Renal pelvis (tissue), 4 donors: ENCODE results near the gene DRD4. TPM values are rescaled to one million over a fixed set of nuclear protein-coding genes. Genes with fewer than 3 reads are reported as not detected.
"Not testable (repeated sequence)": the region's sequence is repeated elsewhere in the genome, so short reads cannot be mapped to it uniquely, and the experiment has no call there.

Source experiments
- DNase-seq: peaks from one replicate; pipeline ENCODE4 v3.0.0-alpha.2; 2013
- polyA plus RNA-seq, 3 donors: library from polyadenylated mRNA; unstranded; fragments of 120-200 nt; gene quantifications; one replicate each; pipeline ENCODE4 v1.2.1, GENCODE V29; 2013; ENCODE audit not compliant: insufficient read length in 3 of 3

Gene DRD4
- polyA plus RNA-seq, 3 donors, result 3.8 to 5.4 (median 4.2) TPM

GRCh38 chr11:665704-666281 lies 28.7 kb downstream of the DRD4 start:
- DNase-seq, result no peak

GRCh38 chr11:673866-674265 lies 36.8 kb downstream of the DRD4 start:
- no peak for DNase-seq

GRCh38 chr11:674406-674805 lies 37.3 kb downstream of the DRD4 start:
- no peak for DNase-seq

GRCh38 chr11:678297-678696 lies 41.2 kb downstream of the DRD4 start:
- no peak for DNase-seq

GRCh38 chr11:679271-680207 lies 42.5 kb downstream of the DRD4 start:
- DNase-seq, result no peak

GRCh38 chr11:680476-680875 lies 43.4 kb downstream of the DRD4 start:
- no peak for DNase-seq

- no peak for DNase-seq
Observed at GRCh38 chr11:680970-681369, 43.9 kb downstream of the DRD4 start.

GRCh38 chr11:686451-687243 lies 49.6 kb downstream of the DRD4 start:
- no peak for DNase-seq

- DNase-seq, result no peak
Observed at GRCh38 chr11:687751-688150, 50.7 kb downstream of the DRD4 start.

GRCh38 chr11:688681-689080 lies 51.6 kb downstream of the DRD4 start:
- no peak for DNase-seq

GRCh38 chr11:689625-690024 lies 52.6 kb downstream of the DRD4 start:
- no peak for DNase-seq

GRCh38 chr11:690244-690643 lies 53.2 kb downstream of the DRD4 start:
- DNase-seq, result not testable (repeated sequence)

Other genes with a start within 250 kb of the DRD4 start
- 1 to 10 TPM; 6.5 to 7.0 (median 6.7) TPM for gene PKP3, start 243.1 kb upstream of the DRD4 start, polyA plus RNA-seq
- 10 to 100 TPM; 49.6 to 61.7 (median 61.5) TPM for gene SIGIRR, start 222.3 kb upstream of the DRD4 start, polyA plus RNA-seq
- 10 to 100 TPM; 11.2 to 17.4 (median 14.2) TPM for gene ANO9, start 195.3 kb upstream of the DRD4 start, polyA plus RNA-seq
- 10 to 100 TPM; 40.0 to 44.9 (median 41.2) TPM for gene PTDSS2, start 187.0 kb upstream of the DRD4 start, polyA plus RNA-seq
- gene RNH1, start 130.0 kb upstream of the DRD4 start, polyA plus RNA-seq, result 100 to 1,000 TPM in 2 of 3 donors, 10 to 100 TPM in 1; 99.2 to 115 (median 110) TPM
- gene HRAS, start 101.7 kb upstream of the DRD4 start, polyA plus RNA-seq, result 10 to 100 TPM; 48.3 to 62.5 (median 56.2) TPM
- 1 to 10 TPM; 5.4 to 6.4 (median 5.5) TPM for gene LRRC56, start 99.7 kb upstream of the DRD4 start, polyA plus RNA-seq
- 1 to 10 TPM; 4.2 to 4.9 (median 4.6) TPM for gene LMNTD2, start 76.5 kb upstream of the DRD4 start, polyA plus RNA-seq
- 10 to 100 TPM; 58.0 to 66.3 (median 64.5) TPM for gene RASSF7, start 76.3 kb upstream of the DRD4 start, polyA plus RNA-seq
- gene PHRF1, start 60.8 kb upstream of the DRD4 start, polyA plus RNA-seq, result 10 to 100 TPM; 26.8 to 30.4 (median 28.3) TPM
- 10 to 100 TPM; 11.0 to 11.7 (median 11.2) TPM for gene IRF7, start 21.3 kb upstream of the DRD4 start, polyA plus RNA-seq
- 10 to 100 TPM; 42.6 to 56.2 (median 47.7) TPM for gene CDHR5, start 12.3 kb upstream of the DRD4 start, polyA plus RNA-seq
- 1 to 10 TPM in 2 of 3 donors, under 1 TPM in 1; 0.87 to 2.3 (median 2.3) TPM for gene SCT, start 10.1 kb upstream of the DRD4 start, polyA plus RNA-seq
- 10 to 100 TPM; 55.3 to 61.9 (median 55.6) TPM for gene DEAF1, start 58.0 kb downstream of the DRD4 start, polyA plus RNA-seq
- gene TMEM80, start 58.5 kb downstream of the DRD4 start, polyA plus RNA-seq, result 10 to 100 TPM; 41.9 to 62.1 (median 59.9) TPM
- gene EPS8L2, start 69.0 kb downstream of the DRD4 start, polyA plus RNA-seq, result 100 to 1,000 TPM; 128 to 189 (median 150) TPM
- gene TALDO1, start 110.2 kb downstream of the DRD4 start, polyA plus RNA-seq, result 100 to 1,000 TPM; 129 to 137 (median 130) TPM
- gene GATD1, start 140.2 kb downstream of the DRD4 start, polyA plus RNA-seq, result 100 to 1,000 TPM in 1 of 3 donors, 10 to 100 TPM in 2; 85.0 to 111 (median 90.3) TPM
- gene CEND1, start 152.8 kb downstream of the DRD4 start, polyA plus RNA-seq, result 1 to 10 TPM in 1 of 3 donors, under 1 TPM in 2; 0.64 to 1.3 (median 0.83) TPM
- gene SLC25A22, start 161.0 kb downstream of the DRD4 start, polyA plus RNA-seq, result 10 to 100 TPM; 16.0 to 20.9 (median 20.6) TPM
- gene PIDD1, start 168.0 kb downstream of the DRD4 start, polyA plus RNA-seq, result 10 to 100 TPM; 11.8 to 14.4 (median 13.0) TPM
- gene RPLP2, start 172.7 kb downstream of the DRD4 start, polyA plus RNA-seq, result 1,000 to 10,000 TPM; 1,087 to 1,248 (median 1,229) TPM
- 10 to 100 TPM; 66.0 to 79.1 (median 74.7) TPM for gene PNPLA2, start 181.6 kb downstream of the DRD4 start, polyA plus RNA-seq
- 10 to 100 TPM; 16.7 to 21.7 (median 20.0) TPM for gene CRACR2B, start 190.7 kb downstream of the DRD4 start, polyA plus RNA-seq
- 100 to 1,000 TPM; 207 to 225 (median 220) TPM for gene CD151, start 195.7 kb downstream of the DRD4 start, polyA plus RNA-seq
- 100 to 1,000 TPM; 106 to 132 (median 125) TPM for gene POLR2L, start 205.3 kb downstream of the DRD4 start, polyA plus RNA-seq
- 10 to 100 TPM; 76.0 to 92.3 (median 85.2) TPM for gene TSPAN4, start 205.6 kb downstream of the DRD4 start, polyA plus RNA-seq